IPS-18a (cell line): ENCODE measurements around the gene INKA2.
A peak's percentile ranks its signal among the peaks of the same experiment; 100 is the strongest.

Source experiments
- H3K27ac ChIP-seq: one replicate; pipeline ENCODE4 v1.5.1; 2013; ENCODE audit warnings: low read length
- H3K27me3 ChIP-seq: one replicate; pipeline ENCODE4 v1.6.1; 2013; ENCODE audit warnings: mild to moderate bottlenecking, low read length; ENCODE audit not compliant: control insufficient read depth, insufficient read depth
- H3K36me3 ChIP-seq: one replicate; pipeline ENCODE4 v1.6.1; 2013; ENCODE audit warnings: low read depth, low read length; ENCODE audit not compliant: control insufficient read depth
- H3K4me1 ChIP-seq: one replicate; pipeline ENCODE4 v1.6.1; 2013; ENCODE audit warnings: low read depth, low read length; ENCODE audit not compliant: control insufficient read depth
- H3K4me3 ChIP-seq: one replicate; pipeline ENCODE4 v1.5.1; 2013; ENCODE audit warnings: low read length
- H3K9ac ChIP-seq: one replicate; pipeline ENCODE4 v1.6.1; 2013; ENCODE audit warnings: mild to moderate bottlenecking, low read length, moderate library complexity
- H3K9me3 ChIP-seq: one replicate; pipeline ENCODE4 v1.6.1; 2013; ENCODE audit warnings: low read depth, low read length; ENCODE audit not compliant: control insufficient read depth

The INKA2 gene

DNA sequence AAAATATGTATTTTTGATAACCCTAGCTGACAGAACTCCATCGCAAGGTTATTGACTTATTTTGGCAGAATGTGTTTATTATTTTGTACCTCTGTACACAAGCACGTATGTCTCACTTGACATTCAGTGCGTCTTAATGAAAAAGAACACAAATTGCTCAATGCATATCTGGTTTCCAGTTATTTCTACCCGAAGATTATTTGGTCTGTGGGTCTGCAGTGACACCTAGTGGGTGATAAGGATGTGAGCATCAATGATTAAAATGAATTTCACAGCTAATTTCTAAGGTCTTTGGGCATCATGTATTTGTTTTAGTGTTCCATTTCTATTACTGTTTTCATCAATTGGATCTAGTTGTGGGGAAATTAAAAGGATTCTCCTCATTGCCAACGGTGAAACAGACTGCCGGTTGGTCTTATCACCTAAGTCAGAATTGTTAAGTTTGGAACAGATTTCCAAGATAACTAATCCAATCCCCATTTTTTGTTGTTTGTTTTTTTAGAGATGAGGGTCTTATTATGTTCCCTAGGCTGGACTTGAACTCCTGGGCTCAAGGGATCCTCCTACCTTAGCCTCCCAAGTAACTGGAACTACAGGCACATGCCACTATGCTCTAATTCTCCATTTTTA lies 30.4 kb upstream of the INKA2 start:
- H3K27ac ChIP-seq = no peak overlapping the region
- H3K36me3 ChIP-seq = peaks cover 38% of the 10 kb centered on the region
- no peaks in the 10 kb centered on the region for H3K4me1 ChIP-seq
- no peaks in the 10 kb centered on the region for H3K9me3 ChIP-seq
- no peak overlapping the region for H3K4me3 ChIP-seq
- no peaks in the 10 kb centered on the region for H3K27me3 ChIP-seq
- no peak overlapping the region for H3K9ac ChIP-seq

DNA sequence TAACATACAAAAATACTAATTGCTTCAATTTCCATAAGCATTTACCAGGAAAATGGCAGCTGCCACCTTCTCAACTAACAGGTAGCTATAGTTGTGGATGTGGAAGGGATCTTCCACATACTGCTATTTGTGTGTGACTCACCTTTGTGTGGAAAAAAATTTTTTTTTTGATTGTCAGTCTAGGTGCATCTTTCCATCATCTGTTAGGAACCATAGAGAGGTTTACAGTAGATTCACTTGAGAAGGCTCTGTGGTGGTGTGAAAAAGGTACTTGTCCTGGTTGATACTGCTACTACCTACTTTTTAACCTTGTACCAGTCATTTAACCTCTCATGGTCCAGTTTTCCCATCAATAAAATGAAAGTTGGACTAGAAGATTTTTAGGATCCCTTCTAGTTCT lies 29.4 kb upstream of the INKA2 start:
- H3K27ac ChIP-seq = no peak overlapping the region
- peaks cover 48% of the 10 kb centered on the region for H3K36me3 ChIP-seq
- H3K4me1 ChIP-seq = no peaks in the 10 kb centered on the region
- H3K4me3 ChIP-seq = no peak overlapping the region
- H3K9ac ChIP-seq = no peak overlapping the region
- no peaks in the 10 kb centered on the region for H3K27me3 ChIP-seq
- no peaks in the 10 kb centered on the region for H3K9me3 ChIP-seq

GRCh38 chr1:111768023-111768422 lies 28.8 kb upstream of the INKA2 start:
- Histone ChIP-seq H3K27me3 (no peaks in the 10 kb centered on the region), H3K4me3 (no peak overlapping the region), H3K4me1 (no peaks in the 10 kb centered on the region), H3K27ac (no peak overlapping the region), H3K9ac (no peak overlapping the region), H3K9me3 (no peaks in the 10 kb centered on the region), H3K36me3 (peaks cover 53% of the 10 kb centered on the region)

DNA sequence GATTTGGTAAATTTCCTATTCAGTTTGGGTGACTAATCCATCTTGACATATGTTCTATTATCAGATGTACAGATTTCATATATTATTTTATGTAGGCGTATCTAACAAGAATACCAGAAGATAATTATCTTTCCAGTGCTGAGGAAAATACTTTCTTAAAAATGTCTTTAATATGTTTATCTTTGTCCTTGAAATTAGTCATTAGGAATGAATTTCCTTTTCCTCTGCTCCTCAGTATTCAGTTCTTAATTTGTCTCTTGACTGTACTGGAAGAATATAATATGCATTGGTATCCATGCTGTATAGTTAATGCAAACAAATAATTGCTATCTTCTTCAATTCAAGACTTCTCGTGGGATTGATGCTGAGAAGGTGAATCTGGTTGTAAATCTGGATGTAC lies 23.1 kb upstream of the INKA2 start:
- H3K4me1 ChIP-seq = no peaks in the 10 kb centered on the region
- no peaks in the 10 kb centered on the region for H3K9me3 ChIP-seq
- peaks cover 81% of the 10 kb centered on the region for H3K36me3 ChIP-seq
- H3K4me3 ChIP-seq = no peak overlapping the region
- H3K27ac ChIP-seq = no peak overlapping the region
- no peaks in the 10 kb centered on the region for H3K27me3 ChIP-seq
- H3K9ac ChIP-seq = no peak overlapping the region

DNA sequence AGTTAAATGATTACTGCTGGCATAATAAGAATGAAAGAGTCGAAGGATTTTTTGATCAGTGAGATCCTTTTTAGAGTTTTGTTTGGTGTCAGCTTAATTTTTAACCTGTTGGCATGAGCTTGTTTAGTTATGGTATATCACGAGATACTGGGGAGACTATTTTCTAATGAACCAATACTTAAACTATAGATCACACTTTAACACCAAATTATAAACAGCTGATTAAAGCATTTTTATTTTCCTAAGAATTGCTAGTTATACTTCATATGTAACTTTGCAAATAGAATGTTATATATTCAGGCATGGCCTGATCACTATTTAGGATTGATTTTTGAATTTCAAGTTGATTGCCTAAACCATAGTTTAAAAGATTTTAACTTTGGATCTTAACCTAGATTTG lies 22.5 kb upstream of the INKA2 start:
- no peaks in the 10 kb centered on the region for H3K27me3 ChIP-seq
- H3K27ac ChIP-seq = no peak overlapping the region
- no peak overlapping the region for H3K9ac ChIP-seq
- no peak overlapping the region for H3K4me3 ChIP-seq
- peaks cover 4% of the 10 kb centered on the region for H3K4me1 ChIP-seq
- H3K36me3 ChIP-seq = peaks cover 75% of the 10 kb centered on the region
- no peaks in the 10 kb centered on the region for H3K9me3 ChIP-seq

DNA sequence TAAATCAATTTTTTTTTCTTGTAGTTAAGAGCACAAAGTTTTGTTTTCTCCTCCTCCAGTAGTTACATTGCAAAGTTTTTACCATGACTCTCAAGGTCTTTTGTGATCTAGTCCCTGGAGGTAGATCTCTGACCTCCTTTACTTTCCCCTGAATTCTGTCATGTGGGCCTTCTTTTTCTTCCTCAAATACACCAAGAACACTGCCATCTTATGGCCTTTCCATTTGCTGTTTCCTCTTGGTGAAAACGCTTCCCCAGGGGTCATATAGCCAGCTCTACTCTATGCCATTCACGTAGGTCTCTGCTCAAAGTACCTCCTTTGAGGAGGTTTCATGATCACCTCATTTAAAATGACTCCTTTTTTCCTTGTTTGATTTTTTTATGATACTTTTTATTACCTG lies 19.2 kb upstream of the INKA2 start:
- peaks cover 10% of the 10 kb centered on the region for H3K4me1 ChIP-seq
- no peaks in the 10 kb centered on the region for H3K9me3 ChIP-seq
- peaks cover 42% of the 10 kb centered on the region for H3K36me3 ChIP-seq
- no peak overlapping the region for H3K9ac ChIP-seq
- no peak overlapping the region for H3K4me3 ChIP-seq
- no peaks in the 10 kb centered on the region for H3K27me3 ChIP-seq
- no peak overlapping the region for H3K27ac ChIP-seq

GRCh38 chr1:111756124-111756513 lies 16.9 kb upstream of the INKA2 start:
- peak overlapping the region; percentile 93 for H3K4me3 ChIP-seq
- peak overlapping the region; percentile 96 for H3K9ac ChIP-seq
- H3K27me3 ChIP-seq = no peaks in the 10 kb centered on the region
- peaks cover 22% of the 10 kb centered on the region for H3K36me3 ChIP-seq
- peak overlapping the region; percentile 94 for H3K27ac ChIP-seq
- no peaks in the 10 kb centered on the region for H3K9me3 ChIP-seq
- peaks cover 10% of the 10 kb centered on the region for H3K4me1 ChIP-seq

DNA sequence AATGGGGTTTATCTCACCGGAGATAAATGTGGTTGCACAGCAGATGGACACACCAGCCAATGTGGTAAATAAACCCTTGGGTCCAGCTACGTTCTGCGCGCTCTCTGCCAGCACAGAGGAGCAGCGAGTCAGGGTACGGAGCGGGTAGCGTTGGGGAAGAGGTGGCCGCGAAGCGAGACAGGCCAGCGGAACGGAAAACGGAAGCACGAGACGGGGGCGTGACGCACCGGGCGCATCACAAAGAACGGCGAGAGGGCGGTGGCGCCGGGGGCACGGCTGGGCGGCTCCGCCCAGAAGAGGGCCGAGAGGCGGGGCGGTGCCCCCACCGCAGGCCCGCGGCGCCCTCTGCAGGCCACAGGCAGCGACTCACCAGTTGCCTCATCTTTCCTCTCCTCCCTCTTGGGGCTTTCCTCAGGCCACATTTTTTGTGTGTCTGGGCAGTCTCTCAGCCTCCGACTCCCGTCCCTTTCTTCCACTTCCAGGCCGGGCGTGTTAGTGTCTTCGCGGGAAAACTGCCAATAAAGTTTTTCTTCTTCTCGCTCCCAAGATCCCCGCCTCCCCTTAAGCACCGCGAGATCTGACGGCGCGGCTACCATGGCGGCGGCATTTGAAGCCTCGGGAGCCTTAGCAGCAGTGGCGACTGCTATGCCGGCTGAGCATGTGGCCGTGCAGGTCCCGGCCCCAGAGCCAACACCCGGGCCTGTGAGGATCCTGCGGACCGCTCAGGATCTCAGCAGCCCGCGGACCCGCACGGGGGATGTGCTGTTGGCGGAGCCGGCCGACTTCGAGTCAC lies 16.3 kb upstream of the INKA2 start, which contains the start of gene DDX20:
Gene DDX20, plus strand, starts transcription at position 571 of the 793 bp plus-strand sequence. Its CDS starts 24 bp downstream, at position 595.
- H3K9me3 ChIP-seq = no peaks in the 10 kb centered on the region
- peak within 1 kb of the TSS; percentile 93 for H3K4me3 ChIP-seq
- peak within 1 kb of the TSS; percentile 96 for H3K9ac ChIP-seq
- H3K27me3 ChIP-seq = no peaks in the 10 kb centered on the region
- H3K4me1 ChIP-seq = peaks cover 10% of the 10 kb centered on the region
- H3K27ac ChIP-seq = peak within 1 kb of the TSS; percentile 94
- H3K36me3 ChIP-seq = peaks cover 16% of the 10 kb centered on the region

GRCh38 chr1:111754984-111755330 lies 15.8 kb upstream of the INKA2 start:
- Histone ChIP-seq H3K9ac (peak overlapping the region; percentile 96), H3K4me3 (peak overlapping the region; percentile 93), H3K27me3 (no peaks in the 10 kb centered on the region), H3K9me3 (no peaks in the 10 kb centered on the region), H3K4me1 (peaks cover 10% of the 10 kb centered on the region), H3K36me3 (peaks cover 10% of the 10 kb centered on the region), H3K27ac (peak overlapping the region; percentile 94)

DNA sequence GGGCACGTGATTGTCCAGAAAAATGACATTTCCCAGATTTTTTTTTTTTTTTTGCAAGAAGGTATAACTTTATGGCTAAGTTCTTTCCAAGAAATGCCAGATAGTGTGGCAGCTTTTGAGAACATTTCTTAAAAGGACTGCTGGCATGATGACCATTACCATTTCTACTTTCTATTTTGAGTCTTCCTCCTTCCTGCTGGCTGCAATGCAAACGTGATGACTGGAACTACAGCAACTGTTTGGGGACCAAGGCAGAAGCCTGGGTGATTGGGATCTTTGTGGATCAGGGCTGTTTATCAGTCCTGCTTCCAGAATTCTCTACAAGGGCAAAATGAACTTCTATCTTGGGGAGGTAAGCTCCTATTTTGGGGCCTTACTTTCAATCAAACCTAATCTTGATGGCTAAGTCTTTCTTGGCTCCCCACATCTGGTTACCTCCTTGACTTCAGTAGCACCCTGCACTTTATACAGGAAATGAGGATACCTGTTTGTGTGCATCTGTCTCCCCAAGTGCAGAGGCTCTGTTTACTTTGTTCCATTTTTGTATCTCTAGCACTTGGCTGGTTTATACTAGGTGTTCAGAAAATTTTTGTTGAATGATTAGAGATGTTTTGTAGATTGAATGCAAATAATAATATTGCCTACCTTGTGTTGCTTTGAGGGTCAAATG lies 12.8 kb upstream of the INKA2 start:
- no peak overlapping the region for H3K27ac ChIP-seq
- H3K27me3 ChIP-seq = no peaks in the 10 kb centered on the region
- no peak overlapping the region for H3K4me3 ChIP-seq
- peaks cover 9% of the 10 kb centered on the region for H3K4me1 ChIP-seq
- no peaks in the 10 kb centered on the region for H3K36me3 ChIP-seq
- no peaks in the 10 kb centered on the region for H3K9me3 ChIP-seq
- H3K9ac ChIP-seq = no peak overlapping the region

GRCh38 chr1:111750856-111751255 lies 11.7 kb upstream of the INKA2 start:
- Histone ChIP-seq H3K27ac (no peak overlapping the region), H3K9ac (no peak overlapping the region), H3K4me1 (peaks cover 3% of the 10 kb centered on the region)

More at GRCh38 chr1:111750856-111751255, 11.7 kb upstream of the INKA2 start:
- no peaks in the 10 kb centered on the region for H3K36me3 ChIP-seq
- no peaks in the 10 kb centered on the region for H3K9me3 ChIP-seq
- no peak overlapping the region for H3K4me3 ChIP-seq
- no peaks in the 10 kb centered on the region for H3K27me3 ChIP-seq
